Vagina (tissue), 2 donors: Measurements from ENCODE around the gene CA5B. TPM values are rescaled to one million over a fixed set of nuclear protein-coding genes. Genes with fewer than 3 reads are reported as not detected.
"Not testable (repeated sequence)": the region's sequence is repeated elsewhere in the genome, so short reads cannot be mapped to it uniquely, and the experiment has no call there.

Source experiments
- DNase-seq, 2 donors: peaks; one replicate each; pipeline ENCODE4 v3.0.0-alpha.2; 2017; ENCODE audit errors: extremely low spot score in 2 of 2
- H3K27ac ChIP-seq: fragments of 200-600 bp; sonication (generic); one replicate; pipeline ENCODE4 v1.5.1; 2019
- H3K27me3 ChIP-seq: fragments of 200-600 bp; sonication (generic); one replicate; pipeline ENCODE4 v1.5.1; 2019
- H3K36me3 ChIP-seq, 2 donors: fragments of 200-600 bp; sonication (generic); one replicate each; pipeline ENCODE4 v1.5.1; 2017 to 2019
- H3K4me1 ChIP-seq: fragments of 200-600 bp; sonication (generic); one replicate; pipeline ENCODE4 v1.5.1; 2019
- H3K4me3 ChIP-seq, 2 donors: fragments of 200-600 bp; sonication (generic); 1 replicate in 1 of 2; 2 replicates in 1 of 2; pipeline ENCODE4 v1.5.1; 2016 to 2019
- H3K9me3 ChIP-seq: fragments of 200-600 bp; sonication (generic); one replicate; pipeline ENCODE4 v1.5.1; 2019
- CTCF ChIP-seq, 3 experiments: fragments of 450-650 bp in 2 of 3; fragments of 200-600 bp in 1 of 3; sonication (generic) in 1 of 3; IDR thresholded peaks; one replicate each; pipeline ENCODE4 v1.5.1; 2017 to 2019; ENCODE audit warnings: antibody characterized with exemption in 3 of 3, mild to moderate bottlenecking in 2 of 3, moderate library complexity in 2 of 3
- POLR2A ChIP-seq, 2 donors: fragments of 450-650 bp; IDR thresholded peaks; one replicate each; pipeline ENCODE4 v1.6.1; 2017; ENCODE audit warnings: antibody characterized with exemption in 2 of 2, mild to moderate bottlenecking in 2 of 2, moderate library complexity in 2 of 2
- POLR2AphosphoS5 ChIP-seq, 2 donors: sonication (generic); formaldehyde crosslinking; IDR thresholded peaks; one replicate each; pipeline ENCODE4 v1.9.0; 2017; ENCODE audit warnings: antibody characterized with exemption in 2 of 2, mild to moderate bottlenecking in 2 of 2, low read depth in 1 of 2; ENCODE audit not compliant: insufficient read depth in 1 of 2
- intact Hi-C: fragments of 100-400 bp; cut with DNase I; formaldehyde crosslinking; loops from one replicate; pipeline ENCODE4 v1.15.1; 2023
- total RNA-seq: library from RNA; depleted of rRNA; stranded (reverse); fragments of >200 nt; gene quantifications from one replicate; pipeline ENCODE4 v1.2.3, GENCODE V29; 2016

Gene CA5B
- total RNA-seq, 1 donor from 2014 or later: 24.6 TPM

GRCh38 chrX:15751155-15751819 is 13.2 kb downstream of the CA5B start:
- H3K9me3 ChIP-seq: no peaks in the 10 kb centered on the region
- DNase-seq: no peak
- TF ChIP-seq POLR2AphosphoS5 (IDR thresholded peaks at IDR 0.05; ENCODE audit: insufficient read depth in 1 of 2, low read depth in 1 of 2): peak in 1 of 2 donors; percentile 43
- TF ChIP-seq POLR2A (IDR thresholded peaks at IDR 0.05): no peak
- no peak for TF ChIP-seq CTCF (IDR thresholded peaks at IDR 0.05)
- H3K4me1 ChIP-seq: peaks cover 37% of the 10 kb centered on the region
- no peak overlapping the region for H3K4me3 ChIP-seq
- H3K36me3 ChIP-seq: no peaks in the 10 kb centered on the region
- intact Hi-C loops: no loop called here
- H3K27me3 ChIP-seq: no peaks in the 10 kb centered on the region
- peak overlapping the region; percentile 82 for H3K27ac ChIP-seq

- DNase-seq: no peak
- Histone ChIP-seq H3K9me3 (no peaks in the 10 kb centered on the region), H3K4me1 (peaks cover 22% of the 10 kb centered on the region), H3K27me3 (no peaks in the 10 kb centered on the region), H3K36me3 (no peaks in the 10 kb centered on the region), H3K27ac (no peak overlapping the region), H3K4me3 (no peak overlapping the region)
- TF ChIP-seq POLR2A (IDR thresholded peaks at IDR 0.05) (no peak), CTCF (IDR thresholded peaks at IDR 0.05) (no peak), POLR2AphosphoS5 (IDR thresholded peaks at IDR 0.05; ENCODE audit: insufficient read depth in 1 of 2, low read depth in 1 of 2) (no peak)
- intact Hi-C loops: no loop called here
Observed at GRCh38 chrX:15755091-15755490, 17.0 kb downstream of the CA5B start.

- Histone ChIP-seq H3K27me3 (no peaks in the 10 kb centered on the region), H3K36me3 (no peaks in the 10 kb centered on the region), H3K4me3 (no peak overlapping the region), H3K9me3 (no peaks in the 10 kb centered on the region), H3K27ac (no peak overlapping the region), H3K4me1 (no peaks in the 10 kb centered on the region)
- intact Hi-C loops: no loop called here
- no peak for TF ChIP-seq CTCF (IDR thresholded peaks at IDR 0.05)
- no peak for TF ChIP-seq POLR2AphosphoS5 (IDR thresholded peaks at IDR 0.05; ENCODE audit: insufficient read depth in 1 of 2, low read depth in 1 of 2)
- TF ChIP-seq POLR2A (IDR thresholded peaks at IDR 0.05): no peak
- no peak for DNase-seq
Observed at GRCh38 chrX:15758140-15758539, 20.1 kb downstream of the CA5B start.

- H3K27ac ChIP-seq, intact Hi-C loops, DNase-seq, H3K9me3 ChIP-seq, H3K27me3 ChIP-seq, H3K4me3 ChIP-seq, H3K36me3 ChIP-seq, H3K4me1 ChIP-seq: not testable (repeated sequence)
Observed at GRCh38 chrX:15759886-15760285, 21.8 kb downstream of the CA5B start.

- intact Hi-C loops: no loop called here
- Histone ChIP-seq H3K36me3 (no peaks in the 10 kb centered on the region), H3K27ac (no peak overlapping the region), H3K27me3 (no peaks in the 10 kb centered on the region), H3K9me3 (no peaks in the 10 kb centered on the region), H3K4me1 (no peaks in the 10 kb centered on the region), H3K4me3 (no peak overlapping the region)
- TF ChIP-seq POLR2AphosphoS5 (IDR thresholded peaks at IDR 0.05; ENCODE audit: insufficient read depth in 1 of 2, low read depth in 1 of 2): no peak
- TF ChIP-seq POLR2A (IDR thresholded peaks at IDR 0.05): no peak
- peak in 2 of 3 experiments; percentile 28 to 49 for TF ChIP-seq CTCF (IDR thresholded peaks at IDR 0.05)
- no peak for DNase-seq
Observed at GRCh38 chrX:15761564-15762191, 23.6 kb downstream of the CA5B start.
